Naive thymus-derived CD4-positive, alpha-beta T cell (primary cell): ENCODE results near the gene ANKRD39. TPM values are rescaled to one million over a fixed set of nuclear protein-coding genes. Genes with fewer than 3 reads are reported as not detected.

Experiments used
- ATAC-seq: fragments of 150-1000 bp; cut with Tn5 transposase; 2 replicates; pipeline ENCODE4 v1.10.0; 2021; ENCODE audit warnings: mild to moderate bottlenecking, moderate library complexity
- CTCF ChIA-PET: fragments of 350-600 bp; sonication (Branson Sonifier 250); formaldehyde crosslinking; loops from one replicate; lab custom pipeline; 2021; ENCODE audit warnings: antibody characterized with exemption; lab: Charles Lee
- POLR2A ChIA-PET: fragments of 350-600 bp; sonication (Branson Sonifier 250); formaldehyde crosslinking; loops from one replicate; lab custom pipeline; 2021; ENCODE audit warnings: antibody characterized with exemption, inconsistent platforms; lab: Charles Lee
- DNase-seq, 9 donors: peaks; one replicate each; pipeline versions ENCODE4 v3.0.0 to v3.0.0-alpha.2; 2020 to 2022; ENCODE audit warnings: mixed read lengths in 1 of 9
- H3K27ac ChIP-seq: one replicate; pipeline ENCODE4 v1.7.0; 2013; ENCODE audit warnings: mild to moderate bottlenecking, low read depth, low read length, moderate library complexity
- H3K27me3 ChIP-seq, 2 donors: one replicate each; pipeline ENCODE4 v1.7.0; 2013; ENCODE audit warnings: low read length in 2 of 2, mild to moderate bottlenecking in 2 of 2, moderate library complexity in 2 of 2; ENCODE audit not compliant: control insufficient read depth in 2 of 2, insufficient read depth in 2 of 2
- H3K36me3 ChIP-seq, 3 experiments: 1 replicate in 2 of 3; 2 replicates in 1 of 3; pipeline ENCODE4 v1.7.0; 2013; ENCODE audit warnings: low read length in 3 of 3, mild to moderate bottlenecking in 3 of 3, moderate library complexity in 1 of 3; ENCODE audit not compliant: insufficient read depth in 3 of 3, control insufficient read depth in 2 of 3
- H3K4me1 ChIP-seq, 2 donors: one replicate each; pipeline ENCODE4 v1.7.0; 2013; ENCODE audit warnings: low read length in 2 of 2, mild to moderate bottlenecking in 2 of 2, moderate library complexity in 1 of 2; ENCODE audit not compliant: control insufficient read depth in 2 of 2, insufficient read depth in 2 of 2
- H3K4me3 ChIP-seq: 2 replicates; pipeline ENCODE4 v1.7.0; 2013; ENCODE audit warnings: mild to moderate bottlenecking, low read length
- H3K9me3 ChIP-seq, 3 experiments: 1 replicate in 2 of 3; 2 replicates in 1 of 3; pipeline ENCODE4 v1.7.0; 2013; ENCODE audit warnings: low read length in 3 of 3; ENCODE audit not compliant: control insufficient read depth in 2 of 3
- H3K27ac Mint-ChIP-seq, 9 donors: one replicate each; pipeline ENCODE4 v1.8.0; 2020 to 2022; ENCODE audit warnings: mixed read lengths in 9 of 9, mild to moderate bottlenecking in 8 of 9, moderate library complexity in 5 of 9, inconsistent platforms in 2 of 9
- H3K27me3 Mint-ChIP-seq, 5 donors: one replicate each; pipeline ENCODE4 v1.8.0; 2021 to 2022; ENCODE audit warnings: mixed read lengths in 5 of 5, mild to moderate bottlenecking in 1 of 5
- H3K36me3 Mint-ChIP-seq, 5 donors: one replicate each; pipeline ENCODE4 v1.8.0; 2020 to 2022; ENCODE audit warnings: mixed read lengths in 5 of 5, mild to moderate bottlenecking in 3 of 5, inconsistent platforms in 1 of 5
- H3K4me1 Mint-ChIP-seq, 7 donors: one replicate each; pipeline ENCODE4 v1.8.0; 2020 to 2022; ENCODE audit warnings: mixed read lengths in 7 of 7, mild to moderate bottlenecking in 3 of 7, inconsistent platforms in 1 of 7
- H3K4me3 Mint-ChIP-seq, 10 donors: one replicate each; pipeline ENCODE4 v1.8.0; 2020 to 2022; ENCODE audit warnings: mild to moderate bottlenecking in 10 of 10, mixed read lengths in 10 of 10, moderate library complexity in 6 of 10, inconsistent platforms in 2 of 10
- H3K9me3 Mint-ChIP-seq, 11 donors: one replicate each; pipeline ENCODE4 v1.8.0; 2020 to 2022; ENCODE audit warnings: mixed read lengths in 11 of 11, mild to moderate bottlenecking in 4 of 11, inconsistent platforms in 1 of 11, moderate library complexity in 1 of 11
- intact Hi-C, 2 donors: fragments of 100-400 bp; cut with micrococcal nuclease; formaldehyde crosslinking; loops; one replicate each; pipeline ENCODE4 v1.15.1; 2023
- polyA plus RNA-seq, 2 donors: library from polyadenylated mRNA; unstranded; fragments of 300-500 nt; fragmentation: Illumina TruSeq; gene quantifications; one replicate each; pipeline ENCODE4 v1.2.3, GENCODE V29; 2021
- total RNA-seq, 6 experiments: library from RNA in 5 of 6; stranded (reverse) in 5 of 6; gene quantifications; 1 replicate in 5 of 6; 2 replicates in 1 of 6; pipeline ENCODE4 v1.2.3 and lab custom pipeline; 2021 to 2026

ANKRD39 gene
- total and polyA plus RNA-seq, 7 experiments from 2014 or later: 12.0 to 38.4 (median 16.4) TPM

DNA sequence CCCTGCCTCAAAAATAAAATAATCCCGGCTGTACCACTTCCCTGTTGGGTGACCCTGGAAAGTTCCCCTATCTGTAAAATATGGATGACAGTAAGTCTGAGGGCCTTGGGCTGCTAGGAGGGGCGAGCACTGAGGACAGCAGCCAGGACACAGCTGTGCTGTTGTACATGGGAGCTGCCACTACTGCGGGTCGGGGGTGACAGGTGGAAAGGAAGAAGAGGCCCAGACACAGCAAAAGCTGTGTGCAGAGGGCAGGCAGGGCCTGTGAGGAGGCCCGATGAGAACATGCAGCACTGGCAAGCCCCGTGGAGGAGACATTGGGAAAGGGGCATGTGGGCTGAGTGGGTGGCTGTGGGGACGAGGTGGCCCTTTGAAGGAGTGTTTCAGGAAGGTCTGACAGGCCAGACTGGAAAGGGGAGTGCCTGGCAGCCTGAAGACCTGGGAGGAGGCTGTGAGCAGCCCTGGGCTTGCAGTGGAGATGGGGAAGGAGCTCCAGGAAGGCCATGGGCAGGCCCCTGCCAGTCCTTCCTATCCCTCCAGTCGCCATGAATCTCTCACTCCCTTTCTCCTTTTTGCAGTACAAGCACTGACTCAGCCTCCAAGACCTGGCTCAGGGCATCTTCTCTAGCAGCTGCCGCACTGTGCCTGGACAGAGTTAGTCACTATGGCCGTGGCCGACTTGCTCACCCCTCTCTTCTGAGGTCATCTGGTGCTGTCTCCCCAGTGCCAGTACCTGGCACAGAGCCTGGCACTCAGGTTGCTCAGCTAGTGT is 41.0 kb upstream of the ANKRD39 start:
- no peak overlapping the region for H3K27ac ChIP-seq
- peaks cover 11 to 21% of the 10 kb centered on the region in 2 donors for H3K4me1 ChIP-seq
- no peaks in the 10 kb centered on the region for H3K9me3 ChIP-seq
- Mint-ChIP-seq H3K27me3 (no peaks in the 10 kb centered on the region), H3K9me3 (peaks cover 0 to 4% (median 0%) of the 10 kb centered on the region in 11 donors), H3K36me3 (no peaks in the 10 kb centered on the region), H3K4me1 (peaks cover 27 to 54% (median 47%) of the 10 kb centered on the region in 7 donors), H3K27ac (peak overlapping the region in 5 of 9 donors; percentile 6 to 68 (median 58)), H3K4me3 (no peak overlapping the region)
- CTCF ChIA-PET: interaction anchor here (0.9 kb wide), 1 partner anchor 52 kb away, joined by 3 read pairs; no protein-coding TSS in a partner anchor
- intact Hi-C loops: no loop called here
- H3K4me3 ChIP-seq: no peak overlapping the region
- POLR2A ChIA-PET: interaction anchor here (0.6 to 1.5 kb wide), 9 partner anchors 10 to 362 kb away, joined by 3 to 5 read pairs (median 3); partner anchors contain the start of gene ARID5A
- ATAC-seq: no peak
- no peaks in the 10 kb centered on the region for H3K27me3 ChIP-seq
- H3K36me3 ChIP-seq: no peaks in the 10 kb centered on the region
- no peak for DNase-seq

GRCh38 chr2:96898135-96898505 is 40.3 kb upstream of the ANKRD39 start:
- peak overlapping the region in 2 of 9 donors; percentile 0 to 86 for H3K27ac Mint-ChIP-seq
- no peaks in the 10 kb centered on the region for H3K36me3 ChIP-seq
- CTCF ChIA-PET: no interaction called here
- no peaks in the 10 kb centered on the region for H3K9me3 ChIP-seq
- H3K27ac ChIP-seq: no peak overlapping the region
- H3K9me3 Mint-ChIP-seq: peaks cover 0 to 4% (median 0%) of the 10 kb centered on the region in 11 donors
- no peak overlapping the region for H3K4me3 Mint-ChIP-seq
- DNase-seq: no peak
- intact Hi-C loops: no loop called here
- H3K27me3 ChIP-seq: no peaks in the 10 kb centered on the region
- no peaks in the 10 kb centered on the region for H3K36me3 Mint-ChIP-seq
- POLR2A ChIA-PET: interaction anchor here (0.5 to 1.5 kb wide), 5 partner anchors 11 to 94 kb away, joined by 3 to 5 read pairs (median 4); no protein-coding TSS in a partner anchor
- H3K4me3 ChIP-seq: no peak overlapping the region
- peaks cover 11 to 28% of the 10 kb centered on the region in 2 donors for H3K4me1 ChIP-seq
- no peaks in the 10 kb centered on the region for H3K27me3 Mint-ChIP-seq
- H3K4me1 Mint-ChIP-seq: peaks cover 29 to 57% (median 52%) of the 10 kb centered on the region in 7 donors
- ATAC-seq: no peak

- H3K27me3 Mint-ChIP-seq: no peaks in the 10 kb centered on the region
- ChIA-PET CTCF (no interaction called here), POLR2A (interaction anchor here (0.5 to 2.6 kb wide), 5 partner anchors 10 to 95 kb away, joined by 3 to 25 read pairs (median 4); no protein-coding TSS in a partner anchor)
- H3K4me3 Mint-ChIP-seq: peak overlapping the region in 1 of 10 donors; percentile 6
- H3K36me3 Mint-ChIP-seq: no peaks in the 10 kb centered on the region
- DNase-seq (no peak), ATAC-seq (no peak)
- no peaks in the 10 kb centered on the region for H3K36me3 ChIP-seq
- peaks cover 11 to 31% of the 10 kb centered on the region in 2 donors for H3K4me1 ChIP-seq
- H3K4me1 Mint-ChIP-seq: peaks cover 33 to 62% (median 57%) of the 10 kb centered on the region in 7 donors
- no peaks in the 10 kb centered on the region for H3K9me3 ChIP-seq
- intact Hi-C loops: no loop called here
- H3K27me3 ChIP-seq: no peaks in the 10 kb centered on the region
- peak overlapping the region in 7 of 9 donors; percentile 0 to 86 (median 72) for H3K27ac Mint-ChIP-seq
- no peak overlapping the region for H3K27ac ChIP-seq
- peaks cover 0 to 4% (median 0%) of the 10 kb centered on the region in 11 donors for H3K9me3 Mint-ChIP-seq
- H3K4me3 ChIP-seq: no peak overlapping the region
Measured at GRCh38 chr2:96897491-96898134, 39.8 kb upstream of the ANKRD39 start.

- Mint-ChIP-seq H3K27me3 (no peaks in the 10 kb centered on the region), H3K36me3 (no peaks in the 10 kb centered on the region), H3K9me3 (peaks cover 0 to 4% (median 0%) of the 10 kb centered on the region in 11 donors), H3K27ac (peak overlapping the region; percentile 56 to 88 (median 81)), H3K4me3 (peak overlapping the region in 7 of 10 donors; percentile 34 to 72 (median 52)), H3K4me1 (peaks cover 44 to 75% (median 68%) of the 10 kb centered on the region in 7 donors)
- H3K4me3 ChIP-seq: no peak overlapping the region
- ATAC-seq (peak; percentile 41), DNase-seq (no peak)
- peaks cover 24 to 47% of the 10 kb centered on the region in 2 donors for H3K4me1 ChIP-seq
- no peaks in the 10 kb centered on the region for H3K27me3 ChIP-seq
- H3K27ac ChIP-seq: no peak overlapping the region
- no peaks in the 10 kb centered on the region for H3K36me3 ChIP-seq
- intact Hi-C loops: loop anchor here in 1 of 2 donors (2.0 kb wide), 1 partner anchor 17 kb away; no protein-coding TSS in a partner anchor
- no peaks in the 10 kb centered on the region for H3K9me3 ChIP-seq
- ChIA-PET POLR2A (interaction anchor here (0.8 to 3.0 kb wide), 8 partner anchors 9 to 357 kb away, joined by 3 to 25 read pairs (median 6); no protein-coding TSS in a partner anchor), CTCF (interaction anchor here (0.5 to 1.4 kb wide), 3 partner anchors 15 to 418 kb away, joined by 3 to 4 read pairs (median 3); partner anchors contain the start of gene ANKRD39)
Measured at GRCh38 chr2:96895746-96896651, 38.2 kb upstream of the ANKRD39 start.

DNA sequence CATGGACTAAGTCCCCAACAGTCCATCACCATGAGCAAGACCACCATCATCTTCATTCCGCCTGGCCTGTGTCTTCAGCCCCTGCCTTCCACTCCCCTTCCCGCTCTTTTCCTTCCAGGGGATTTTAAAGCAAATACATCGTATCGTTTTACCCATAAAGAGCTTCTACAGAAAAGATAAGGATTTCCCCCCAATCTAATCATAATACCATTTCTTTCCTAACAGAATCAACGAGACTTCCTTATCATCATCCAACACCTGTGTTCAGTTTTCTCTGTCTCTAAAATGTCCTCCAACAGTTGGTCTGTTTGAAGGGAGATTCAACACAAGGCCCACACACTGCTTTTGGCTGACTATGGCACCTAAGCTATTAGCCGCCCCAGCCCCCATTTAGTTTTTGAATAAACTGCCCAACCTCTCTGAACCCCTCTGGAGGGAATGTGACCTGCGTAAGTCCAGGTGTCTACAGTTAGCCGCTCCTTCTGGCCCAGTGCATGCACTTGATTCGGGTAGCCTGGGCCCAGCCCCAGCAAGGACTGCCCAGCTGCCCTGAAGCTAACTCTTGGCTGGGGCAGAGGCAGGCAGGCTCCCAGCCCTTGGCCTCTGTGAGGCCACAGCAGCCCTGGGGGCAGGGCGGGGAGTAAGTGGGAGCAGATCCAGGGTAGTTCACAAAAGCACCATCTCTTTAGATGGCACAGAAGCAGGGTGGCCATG is 37.4 kb upstream of the ANKRD39 start:
- ChIA-PET CTCF (interaction anchor here (0.8 to 1.4 kb wide), 2 partner anchors 37 to 417 kb away, joined by 3 read pairs; partner anchors contain the start of gene ANKRD39), POLR2A (interaction anchor here (1.3 to 3.0 kb wide), 5 partner anchors 9 to 29 kb away, joined by 3 to 25 read pairs (median 11); no protein-coding TSS in a partner anchor)
- no peaks in the 10 kb centered on the region for H3K9me3 ChIP-seq
- H3K27ac ChIP-seq: no peak overlapping the region
- no peaks in the 10 kb centered on the region for H3K27me3 Mint-ChIP-seq
- intact Hi-C loops: loop anchor here in 1 of 2 donors (2.0 kb wide), 1 partner anchor 18 kb away; no protein-coding TSS in a partner anchor
- peaks cover 0 to 4% (median 0%) of the 10 kb centered on the region in 11 donors for H3K9me3 Mint-ChIP-seq
- no peak overlapping the region for H3K4me3 ChIP-seq
- H3K36me3 Mint-ChIP-seq: no peaks in the 10 kb centered on the region
- peak overlapping the region in 1 of 10 donors; percentile 2 for H3K4me3 Mint-ChIP-seq
- no peak for DNase-seq
- peaks cover 51 to 82% (median 75%) of the 10 kb centered on the region in 7 donors for H3K4me1 Mint-ChIP-seq
- peaks cover 25 to 51% of the 10 kb centered on the region in 2 donors for H3K4me1 ChIP-seq
- ATAC-seq: no peak
- no peaks in the 10 kb centered on the region for H3K27me3 ChIP-seq
- H3K36me3 ChIP-seq: no peaks in the 10 kb centered on the region
- H3K27ac Mint-ChIP-seq: peak overlapping the region; percentile 1 to 86 (median 65)
